Thyroid gland (tissue), 4 donors: ENCODE results near the gene CLTA.

Source experiments
- CTCF ChIP-seq, 6 experiments: fragments of 200-600 bp in 3 of 6; fragments of 450-650 bp in 3 of 6; sonication (generic) in 3 of 6; IDR thresholded peaks; one replicate each; pipeline ENCODE4 v1.5.1; 2016 to 2019; ENCODE audit warnings: antibody characterized with exemption in 6 of 6, mild to moderate bottlenecking in 2 of 6, inconsistent platforms in 1 of 6, moderate library complexity in 1 of 6
- POLR2A ChIP-seq, 2 donors: fragments of 450-650 bp; IDR thresholded peaks; one replicate each; pipeline ENCODE4 v1.6.1; 2017; ENCODE audit warnings: antibody characterized with exemption in 2 of 2, mild to moderate bottlenecking in 2 of 2, moderate library complexity in 1 of 2

DNA sequence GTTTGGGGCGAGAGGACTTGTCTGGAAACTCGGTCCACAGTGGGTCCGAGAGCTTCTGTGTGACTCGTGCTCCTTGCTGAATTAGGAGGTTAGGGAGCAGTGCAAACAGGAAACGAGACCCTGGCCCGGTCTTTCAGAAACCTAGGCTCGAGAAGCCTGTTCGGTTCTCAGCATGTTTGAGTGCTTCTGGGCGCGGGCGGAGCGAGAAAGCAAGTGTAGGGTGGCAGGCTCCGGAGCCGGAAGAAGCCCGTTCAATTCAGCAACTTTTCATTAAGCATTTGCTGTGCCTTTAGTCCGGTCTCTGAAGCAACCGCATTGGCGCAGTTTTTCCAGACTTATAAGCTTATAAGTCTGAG lies 547 bp downstream of the CLTA start:
- no peak for TF ChIP-seq CTCF (IDR thresholded peaks at IDR 0.05)
- no peak for TF ChIP-seq POLR2A (IDR thresholded peaks at IDR 0.05)
